B cell (primary cell): ENCODE data around the gene ZNF362.

Source experiments
- CTCF ChIP-seq: fragments of 200-600 bp; IDR thresholded peaks from one replicate; pipeline ENCODE4 v1.8.0; 2022; ENCODE audit warnings: antibody characterized with exemption, mild to moderate bottlenecking
- EZH2 ChIP-seq: IDR thresholded peaks from 2 replicates; pipeline ENCODE4 v1.6.1; 2012; ENCODE audit warnings: borderline replicate concordance, low read depth, mild to moderate bottlenecking, moderate library complexity, low read length; ENCODE audit not compliant: insufficient read depth, poor library complexity, severe bottlenecking

DNA sequence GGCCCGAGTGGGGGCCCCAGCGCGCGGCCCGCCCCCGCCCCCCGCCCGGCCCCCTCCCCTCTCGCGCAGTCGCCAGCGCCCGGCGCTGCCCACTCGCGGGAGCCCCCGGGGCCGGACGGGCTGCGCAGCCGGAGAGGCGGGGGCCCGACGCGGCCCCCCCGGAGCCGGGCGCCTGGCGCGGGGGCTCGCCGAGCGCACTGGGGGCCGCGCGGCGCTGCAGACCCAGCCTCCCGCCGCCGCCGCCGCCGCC is 146 bp upstream of the ZNF362 start:
- TF ChIP-seq CTCF (no peak), EZH2 (no peak)
